Lower leg skin (tissue), 3 donors: ENCODE results near the gene NTSR1.

Experiments used
- CTCF ChIP-seq, 3 donors: fragments of 450-650 bp; IDR thresholded peaks; one replicate each; pipeline ENCODE4 v1.5.1; 2016; ENCODE audit warnings: antibody characterized with exemption in 3 of 3, mild to moderate bottlenecking in 3 of 3, moderate library complexity in 2 of 3
- POLR2A ChIP-seq, 2 donors: fragments of 450-650 bp; IDR thresholded peaks; one replicate each; pipeline ENCODE4 v1.6.1; 2016 to 2017; ENCODE audit warnings: antibody characterized with exemption in 2 of 2, mild to moderate bottlenecking in 1 of 2, moderate library complexity in 1 of 2

GRCh38 chr20:62668441-62669027 lies 40.1 kb upstream of the NTSR1 start:
- TF ChIP-seq CTCF (IDR thresholded peaks at IDR 0.05) (peak in 1 of 3 donors; percentile 38), POLR2A (IDR thresholded peaks at IDR 0.05) (no peak)
